Bronchial smooth muscle cell (primary cell): ENCODE results near the gene HMGN1. TPM values are rescaled to one million over a fixed set of nuclear protein-coding genes. Genes with fewer than 3 reads are reported as not detected.

Experiments used
- total RNA-seq: library from RNA; depleted of rRNA; stranded (reverse); fragments of >200 nt; gene quantifications from 2 replicates; pipeline ENCODE4 v1.2.1, GENCODE V29; 2014

Gene HMGN1
- total RNA-seq, result 163 and 221 TPM in 2 replicates

GRCh38 chr21:39348355-39349210 is at the start of gene HMGN1:
Gene HMGN1, minus strand, starts transcription at chr21:39349088. Its CDS starts 171 bp downstream, at chr21:39348917.

GRCh38 chr21:39313571-39314142 is 35.2 kb downstream of the HMGN1 start, which contains the start of gene BRWD1:
Gene BRWD1, minus strand, starts transcription at chr21:39313632. Its CDS starts 141 bp downstream, at chr21:39313491.

Other genes starting within 250 kb of the HMGN1 start
- 30.1 and 47.1 TPM in 2 replicates for gene PSMG1, start 165.6 kb downstream of the HMGN1 start, total RNA-seq
- 40.4 and 46.1 TPM in 2 replicates for gene BRWD1, start 35.5 kb downstream of the HMGN1 start, total RNA-seq
- 0.32 and 0.52 TPM in 2 replicates for gene LCA5L, start 96.7 kb upstream of the HMGN1 start, total RNA-seq
- 0.69 and 2.7 TPM in 2 replicates for gene SH3BGR, start 102.9 kb upstream of the HMGN1 start, total RNA-seq